KMS-11 (cell line): ENCODE measurements around the gene HPCAL1.

Source experiments
- H2AFZ ChIP-seq: fragments of 200-600 bp; sonication (generic); 2 replicates; pipeline ENCODE4 v1.6.1; 2016; ENCODE audit warnings: antibody characterized with exemption, mixed run types, low read depth
- H3K27ac ChIP-seq: fragments of 200-600 bp; sonication (generic); 2 replicates; pipeline ENCODE4 v1.6.1; 2016; ENCODE audit warnings: mild to moderate bottlenecking, mixed run types
- H3K27me3 ChIP-seq: fragments of 200-600 bp; sonication (generic); 2 replicates; pipeline ENCODE4 v1.6.1; 2017; ENCODE audit warnings: mild to moderate bottlenecking, low read depth, mixed run types, moderate library complexity; ENCODE audit not compliant: insufficient read depth
- H3K36me3 ChIP-seq: fragments of 200-600 bp; sonication (generic); 2 replicates; pipeline ENCODE4 v1.6.1; 2017; ENCODE audit warnings: mild to moderate bottlenecking, mixed run types; ENCODE audit not compliant: insufficient read depth
- H3K4me1 ChIP-seq: fragments of 200-600 bp; sonication (generic); 2 replicates; pipeline ENCODE4 v1.6.1; 2016; ENCODE audit warnings: mild to moderate bottlenecking, low read depth, mixed run types; ENCODE audit not compliant: poor library complexity, severe bottlenecking
- H3K4me2 ChIP-seq: fragments of 200-600 bp; sonication (generic); 2 replicates; pipeline ENCODE4 v1.7.0; 2016; ENCODE audit warnings: mild to moderate bottlenecking, mixed run types
- H3K4me3 ChIP-seq: fragments of 200-600 bp; sonication (generic); IDR thresholded peaks from 2 replicates; pipeline ENCODE4 v1.6.1; 2017; ENCODE audit warnings: low read depth, low read length, mixed read lengths; ENCODE audit not compliant: insufficient read depth
- H3K79me2 ChIP-seq: fragments of 200-600 bp; sonication (generic); 2 replicates; pipeline ENCODE4 v1.6.1; 2016; ENCODE audit warnings: low read depth, mixed run types; ENCODE audit not compliant: insufficient read depth
- H3K9ac ChIP-seq: fragments of 200-600 bp; sonication (generic); 2 replicates; pipeline ENCODE4 v1.6.1; 2016; ENCODE audit warnings: mild to moderate bottlenecking, mixed run types
- H4K20me1 ChIP-seq: fragments of 200-600 bp; sonication (generic); 2 replicates; pipeline ENCODE4 v1.6.1; 2016; ENCODE audit warnings: mild to moderate bottlenecking, mixed run types; ENCODE audit not compliant: insufficient read depth
- CTCF ChIP-seq: fragments of 200-600 bp; sonication (generic); conservative IDR thresholded peaks from 2 replicates; pipeline ENCODE4 v1.6.1; 2017; ENCODE audit warnings: low read depth, mild to moderate bottlenecking, antibody characterized with exemption, low read length, moderate library complexity, mixed read lengths

The HPCAL1 gene

GRCh38 chr2:10256031-10256514 lies 46.6 kb upstream of the HPCAL1 start:
- Histone ChIP-seq H3K4me2 (no peak overlapping the region), H3K36me3 (no peaks in the 10 kb centered on the region), H3K9ac (no peak overlapping the region), H3K79me2 (no peaks in the 10 kb centered on the region), H3K27me3 (no peaks in the 10 kb centered on the region), H2AFZ (no peak overlapping the region), H3K4me1 (no peaks in the 10 kb centered on the region), H3K4me3 (no peak overlapping the region), H3K27ac (no peak overlapping the region), H4K20me1 (no peaks in the 10 kb centered on the region)
- TF ChIP-seq CTCF: no peak

GRCh38 chr2:10256515-10257031 lies 46.1 kb upstream of the HPCAL1 start:
- Histone ChIP-seq H3K36me3 (no peaks in the 10 kb centered on the region), H3K4me1 (no peaks in the 10 kb centered on the region), H2AFZ (no peak overlapping the region), H3K27ac (no peak overlapping the region), H4K20me1 (no peaks in the 10 kb centered on the region), H3K27me3 (no peaks in the 10 kb centered on the region), H3K79me2 (no peaks in the 10 kb centered on the region), H3K4me2 (no peak overlapping the region), H3K4me3 (no peak overlapping the region), H3K9ac (no peak overlapping the region)
- TF ChIP-seq CTCF: no peak

- Histone ChIP-seq H3K79me2 (no peaks in the 10 kb centered on the region), H3K9ac (no peak overlapping the region), H3K4me2 (no peak overlapping the region), H2AFZ (no peak overlapping the region), H3K27me3 (no peaks in the 10 kb centered on the region), H3K4me3 (no peak overlapping the region), H4K20me1 (no peaks in the 10 kb centered on the region), H3K27ac (no peak overlapping the region), H3K36me3 (no peaks in the 10 kb centered on the region), H3K4me1 (no peaks in the 10 kb centered on the region)
- TF ChIP-seq CTCF: no peak
These were observed 45.7 kb upstream of the HPCAL1 start for GRCh38 chr2:10257036-10257435.

GRCh38 chr2:10257500-10258147 lies 45.1 kb upstream of the HPCAL1 start:
- TF ChIP-seq CTCF: no peak
- H3K79me2 ChIP-seq: no peaks in the 10 kb centered on the region
- H3K4me3 ChIP-seq: no peak overlapping the region
- H2AFZ ChIP-seq: no peak overlapping the region
- H3K4me1 ChIP-seq: no peaks in the 10 kb centered on the region
- H3K36me3 ChIP-seq: no peaks in the 10 kb centered on the region
- H4K20me1 ChIP-seq: no peaks in the 10 kb centered on the region
- no peak overlapping the region for H3K9ac ChIP-seq
- no peak overlapping the region for H3K27ac ChIP-seq
- H3K27me3 ChIP-seq: no peaks in the 10 kb centered on the region
- no peak overlapping the region for H3K4me2 ChIP-seq
